ENCODE data around the gene DNAJC18. TPM values are rescaled to one million over a fixed set of nuclear protein-coding genes. Genes with fewer than 3 reads are reported as not detected.

DNAJC18 gene
- total RNA-seq, 1 donor from 2014 or later, result 1.6 TPM

GRCh38 chr5:139415869-139416268, 23.5 kb downstream of the DNAJC18 start:
- H3K27me3 ChIP-seq (ENCODE audit: control insufficient read depth, insufficient read depth, low read length), result no peaks in the 10 kb centered on the region
- DNase-seq (ENCODE audit: low read depth), result no peak
- no peaks in the 10 kb centered on the region for H3K36me3 ChIP-seq (ENCODE audit: control insufficient read depth, insufficient read depth, low read length)
- TF ChIP-seq, protein P1, sequence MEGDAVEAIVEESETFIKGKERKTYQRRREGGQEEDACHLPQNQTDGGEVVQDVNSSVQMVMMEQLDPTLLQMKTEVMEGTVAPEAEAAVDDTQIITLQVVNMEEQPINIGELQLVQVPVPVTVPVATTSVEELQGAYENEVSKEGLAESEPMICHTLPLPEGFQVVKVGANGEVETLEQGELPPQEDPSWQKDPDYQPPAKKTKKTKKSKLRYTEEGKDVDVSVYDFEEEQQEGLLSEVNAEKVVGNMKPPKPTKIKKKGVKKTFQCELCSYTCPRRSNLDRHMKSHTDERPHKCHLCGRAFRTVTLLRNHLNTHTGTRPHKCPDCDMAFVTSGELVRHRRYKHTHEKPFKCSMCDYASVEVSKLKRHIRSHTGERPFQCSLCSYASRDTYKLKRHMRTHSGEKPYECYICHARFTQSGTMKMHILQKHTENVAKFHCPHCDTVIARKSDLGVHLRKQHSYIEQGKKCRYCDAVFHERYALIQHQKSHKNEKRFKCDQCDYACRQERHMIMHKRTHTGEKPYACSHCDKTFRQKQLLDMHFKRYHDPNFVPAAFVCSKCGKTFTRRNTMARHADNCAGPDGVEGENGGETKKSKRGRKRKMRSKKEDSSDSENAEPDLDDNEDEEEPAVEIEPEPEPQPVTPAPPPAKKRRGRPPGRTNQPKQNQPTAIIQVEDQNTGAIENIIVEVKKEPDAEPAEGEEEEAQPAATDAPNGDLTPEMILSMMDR (IDR thresholded peaks at IDR 0.05; ENCODE audit: insufficient read depth, low read length, severe bottlenecking), result no peak
- no peak overlapping the region for H3K4me3 ChIP-seq (ENCODE audit: low read depth, low read length)
- no peak for FAIRE-seq

DNA sequence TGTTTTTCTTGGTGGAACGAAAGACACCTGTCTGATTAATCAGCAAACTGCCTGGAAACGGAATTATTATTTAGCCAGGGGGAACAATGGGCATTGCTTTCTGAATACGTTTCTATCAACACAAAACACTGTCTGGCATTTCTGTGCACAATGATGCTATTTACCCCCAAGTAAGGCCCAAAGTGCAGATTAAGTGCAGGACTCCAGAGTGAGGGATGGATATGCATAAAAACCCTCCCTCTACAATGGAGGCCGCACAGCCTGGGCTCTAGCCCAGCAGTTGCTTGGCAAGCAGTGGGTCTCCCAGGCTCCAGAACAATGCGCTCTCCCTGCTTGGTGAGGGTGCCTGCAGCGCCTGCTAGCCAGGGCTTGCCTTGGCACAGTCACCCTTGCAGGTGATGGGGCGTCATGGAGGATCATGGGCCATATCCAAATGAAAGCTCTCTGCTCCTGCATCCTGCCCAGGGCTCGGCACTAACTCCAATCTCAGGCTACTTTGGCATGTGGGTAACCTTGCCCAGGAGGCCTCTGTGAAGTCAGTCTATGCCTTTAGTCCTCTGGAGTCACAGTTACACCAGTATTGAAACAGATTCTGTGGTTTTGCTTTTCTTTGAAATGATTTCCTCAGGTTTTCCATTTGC, 24.0 kb downstream of the DNAJC18 start:
- no peak for FAIRE-seq
- H3K27me3 ChIP-seq (ENCODE audit: control insufficient read depth, insufficient read depth, low read length), result no peaks in the 10 kb centered on the region
- H3K4me3 ChIP-seq (ENCODE audit: low read depth, low read length), result no peak overlapping the region
- H3K36me3 ChIP-seq (ENCODE audit: control insufficient read depth, insufficient read depth, low read length), result no peaks in the 10 kb centered on the region
- TF ChIP-seq, protein P1 (IDR thresholded peaks at IDR 0.05; ENCODE audit: insufficient read depth, low read length, severe bottlenecking), result no peak
- DNase-seq (ENCODE audit: low read depth), result peak; percentile 72

- TF ChIP-seq, protein P1 (IDR thresholded peaks at IDR 0.05; ENCODE audit: insufficient read depth, low read length, severe bottlenecking), result no peak
- Histone ChIP-seq H3K4me3 (ENCODE audit: low read depth, low read length) (no peak overlapping the region), H3K36me3 (ENCODE audit: control insufficient read depth, insufficient read depth, low read length) (no peaks in the 10 kb centered on the region), H3K27me3 (ENCODE audit: control insufficient read depth, insufficient read depth, low read length) (no peaks in the 10 kb centered on the region)
- FAIRE-seq (no peak), DNase-seq (ENCODE audit: low read depth) (no peak)
These were observed 24.7 kb downstream of the DNAJC18 start for GRCh38 chr5:139414581-139415130.

- no peaks in the 10 kb centered on the region for H3K36me3 ChIP-seq (ENCODE audit: control insufficient read depth, insufficient read depth, low read length)
- TF ChIP-seq, protein P1 (IDR thresholded peaks at IDR 0.05; ENCODE audit: insufficient read depth, low read length, severe bottlenecking), result no peak
- no peak for FAIRE-seq
These were observed 25.4 kb downstream of the DNAJC18 start for GRCh38 chr5:139413963-139414362.

GRCh38 chr5:139413153-139413552, 26.2 kb downstream of the DNAJC18 start:
- Histone ChIP-seq H3K27me3 (ENCODE audit: control insufficient read depth, insufficient read depth, low read length) (no peaks in the 10 kb centered on the region), H3K36me3 (ENCODE audit: control insufficient read depth, insufficient read depth, low read length) (no peaks in the 10 kb centered on the region), H3K4me3 (ENCODE audit: low read depth, low read length) (no peak overlapping the region)
- DNase-seq (ENCODE audit: low read depth) (no peak), FAIRE-seq (no peak)
- TF ChIP-seq, protein P1 (IDR thresholded peaks at IDR 0.05; ENCODE audit: insufficient read depth, low read length, severe bottlenecking), result no peak

More at GRCh38 chr5:139413963-139414362, 25.4 kb downstream of the DNAJC18 start:
- Histone ChIP-seq H3K4me3 (ENCODE audit: low read depth, low read length) (no peak overlapping the region), H3K27me3 (ENCODE audit: control insufficient read depth, insufficient read depth, low read length) (no peaks in the 10 kb centered on the region)
- no peak for DNase-seq (ENCODE audit: low read depth)

Data from bronchial epithelial cell (primary cell).